A673 (cell line): ENCODE measurements around the gene SVIL.

Experiments used
- EZH2 ChIP-seq: fragments of 200-600 bp; sonication (generic); IDR thresholded peaks from 2 replicates; pipeline ENCODE4 v1.6.1; 2017; ENCODE audit warnings: borderline replicate concordance, low read depth, mild to moderate bottlenecking, mixed read lengths, antibody characterized with exemption, low read length; ENCODE audit not compliant: poor library complexity, severe bottlenecking
- TF ChIP-seq, protein P1 (sequence below): fragments of 300-800, 200-600 bp; sonication (generic); conservative IDR thresholded peaks from 2 replicates; pipeline ENCODE4 v1.5.1; 2017; ENCODE audit warnings: low read depth, mild to moderate bottlenecking, antibody characterized with exemption, low read length, moderate library complexity, mixed read lengths

DNA sequence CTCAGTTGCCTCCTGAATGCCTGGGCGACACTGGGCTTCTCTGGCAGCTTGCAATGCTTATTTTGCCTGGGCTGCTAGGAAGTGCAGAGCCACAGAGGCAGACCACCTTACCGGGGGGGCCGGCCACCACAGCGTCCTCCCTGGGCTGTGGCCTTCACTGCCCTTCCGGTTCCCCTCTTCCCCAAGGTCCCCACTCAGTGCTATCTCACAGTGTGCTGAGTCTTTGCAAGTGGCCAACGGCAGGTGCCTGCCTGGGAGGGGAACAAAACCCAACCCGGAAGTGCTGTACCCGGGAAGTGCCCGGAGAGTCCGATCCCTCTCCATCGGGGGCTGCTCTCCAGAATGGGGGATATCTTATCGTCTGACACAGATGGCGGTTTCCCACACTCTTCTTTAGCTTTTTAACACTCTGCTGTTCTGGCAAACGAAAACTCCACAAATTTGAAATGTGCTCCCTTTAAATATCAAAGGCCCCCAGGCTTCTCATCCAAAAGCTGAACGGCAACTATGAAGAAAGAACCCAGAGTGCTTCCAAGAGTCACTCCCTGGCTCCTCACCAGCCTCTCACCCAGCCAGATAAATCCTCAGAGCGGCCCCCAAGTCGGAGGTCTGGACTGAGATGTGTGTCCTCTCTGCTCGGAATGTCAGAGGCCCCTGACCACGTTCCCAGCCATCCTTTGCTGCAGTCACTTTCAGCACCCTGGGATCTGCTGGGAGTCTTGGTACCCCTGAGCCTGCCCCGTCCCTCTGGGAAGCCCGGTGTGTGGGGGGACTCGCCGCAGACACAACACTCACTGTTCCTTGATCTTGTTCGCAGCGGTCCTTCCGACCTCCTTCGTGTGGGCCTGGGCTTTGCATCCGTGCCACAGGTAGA, 165.1 kb downstream of the SVIL start:
- TF ChIP-seq EZH2, result no peak
- TF ChIP-seq, protein P1, sequence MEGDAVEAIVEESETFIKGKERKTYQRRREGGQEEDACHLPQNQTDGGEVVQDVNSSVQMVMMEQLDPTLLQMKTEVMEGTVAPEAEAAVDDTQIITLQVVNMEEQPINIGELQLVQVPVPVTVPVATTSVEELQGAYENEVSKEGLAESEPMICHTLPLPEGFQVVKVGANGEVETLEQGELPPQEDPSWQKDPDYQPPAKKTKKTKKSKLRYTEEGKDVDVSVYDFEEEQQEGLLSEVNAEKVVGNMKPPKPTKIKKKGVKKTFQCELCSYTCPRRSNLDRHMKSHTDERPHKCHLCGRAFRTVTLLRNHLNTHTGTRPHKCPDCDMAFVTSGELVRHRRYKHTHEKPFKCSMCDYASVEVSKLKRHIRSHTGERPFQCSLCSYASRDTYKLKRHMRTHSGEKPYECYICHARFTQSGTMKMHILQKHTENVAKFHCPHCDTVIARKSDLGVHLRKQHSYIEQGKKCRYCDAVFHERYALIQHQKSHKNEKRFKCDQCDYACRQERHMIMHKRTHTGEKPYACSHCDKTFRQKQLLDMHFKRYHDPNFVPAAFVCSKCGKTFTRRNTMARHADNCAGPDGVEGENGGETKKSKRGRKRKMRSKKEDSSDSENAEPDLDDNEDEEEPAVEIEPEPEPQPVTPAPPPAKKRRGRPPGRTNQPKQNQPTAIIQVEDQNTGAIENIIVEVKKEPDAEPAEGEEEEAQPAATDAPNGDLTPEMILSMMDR, result no peak
